ENCODE results near the gene SUDS3. TPM values are rescaled to one million over a fixed set of nuclear protein-coding genes. Genes with fewer than 3 reads are reported as not detected.
A peak's percentile ranks its signal among the peaks of the same experiment; 100 is the strongest.

The SUDS3 gene
- total RNA-seq, 1 experiment from 2014 or later, result 50.5 TPM

DNA sequence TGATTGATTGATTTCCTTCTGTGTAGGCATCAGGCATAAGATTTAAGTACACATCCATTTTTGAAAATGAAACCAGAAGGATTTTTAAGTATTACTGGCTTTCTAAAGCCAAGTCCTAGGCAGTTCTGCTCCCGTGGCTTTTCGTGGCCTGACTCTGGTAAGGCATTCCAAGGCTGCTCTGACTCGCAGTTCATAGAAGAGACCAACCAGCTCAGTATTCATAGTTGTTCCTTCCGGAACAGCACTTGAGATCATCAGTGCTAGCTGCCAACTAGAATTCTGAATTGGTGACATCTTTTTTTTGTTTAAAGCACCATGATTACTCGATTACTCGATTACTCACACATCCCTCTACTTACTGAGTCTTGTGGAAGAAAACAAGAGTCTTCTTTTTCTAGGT is 25.9 kb downstream of the SUDS3 start:
- H3K79me1 ChIP-seq (ENCODE audit: insufficient read depth, low read depth, low read length, poor library complexity, severe bottlenecking), result no peaks in the 10 kb centered on the region
- Mint-ChIP-seq H3K4me3 (no peak overlapping the region), H3K4me1 (no peaks in the 10 kb centered on the region), H3K9me3 (no peaks in the 10 kb centered on the region), H3K27ac (peak overlapping the region in 1 of 3 experiments; percentile 51; a peak in 1 of 7 replicates), H3K36me3 (ENCODE audit: insufficient read depth in 1 of 3, low read depth in 3 of 3) (peaks cover 34 to 84% (median 70%) of the 10 kb centered on the region in 3 experiments; a peak in 6 of 7 replicates), H3K27me3 (ENCODE audit: low read depth) (no peaks in the 10 kb centered on the region)
- no peak overlapping the region for H4K5ac ChIP-seq (ENCODE audit: insufficient read length, low read depth, low read length)
- no peaks in the 10 kb centered on the region for H3K23me2 ChIP-seq (ENCODE audit: insufficient read length, low read depth, low read length, poor library complexity, severe bottlenecking)
- no peak overlapping the region for H3K18ac ChIP-seq (ENCODE audit: insufficient read length, low read depth, low read length)
- H3K4me1 ChIP-seq (ENCODE audit: insufficient read depth, low read length), result no peaks in the 10 kb centered on the region
- no peak overlapping the region for H4K8ac ChIP-seq (replicated peaks; ENCODE audit: insufficient read length, low read depth, low read length)
- TF ChIP-seq, protein P1, sequence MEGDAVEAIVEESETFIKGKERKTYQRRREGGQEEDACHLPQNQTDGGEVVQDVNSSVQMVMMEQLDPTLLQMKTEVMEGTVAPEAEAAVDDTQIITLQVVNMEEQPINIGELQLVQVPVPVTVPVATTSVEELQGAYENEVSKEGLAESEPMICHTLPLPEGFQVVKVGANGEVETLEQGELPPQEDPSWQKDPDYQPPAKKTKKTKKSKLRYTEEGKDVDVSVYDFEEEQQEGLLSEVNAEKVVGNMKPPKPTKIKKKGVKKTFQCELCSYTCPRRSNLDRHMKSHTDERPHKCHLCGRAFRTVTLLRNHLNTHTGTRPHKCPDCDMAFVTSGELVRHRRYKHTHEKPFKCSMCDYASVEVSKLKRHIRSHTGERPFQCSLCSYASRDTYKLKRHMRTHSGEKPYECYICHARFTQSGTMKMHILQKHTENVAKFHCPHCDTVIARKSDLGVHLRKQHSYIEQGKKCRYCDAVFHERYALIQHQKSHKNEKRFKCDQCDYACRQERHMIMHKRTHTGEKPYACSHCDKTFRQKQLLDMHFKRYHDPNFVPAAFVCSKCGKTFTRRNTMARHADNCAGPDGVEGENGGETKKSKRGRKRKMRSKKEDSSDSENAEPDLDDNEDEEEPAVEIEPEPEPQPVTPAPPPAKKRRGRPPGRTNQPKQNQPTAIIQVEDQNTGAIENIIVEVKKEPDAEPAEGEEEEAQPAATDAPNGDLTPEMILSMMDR (conservative IDR thresholded peaks at IDR 0.05), result no peak
- no CpG with 5 or more reads among the region's 6 CpGs for WGBS (ENCODE audit: extremely low coverage, insufficient read length, low lambda C conversion rate)
- no peak overlapping the region for H3K4me2 ChIP-seq (ENCODE audit: insufficient read depth, insufficient read length, low read length)
- no peak overlapping the region for H3K9ac ChIP-seq (ENCODE audit: extremely low read depth, insufficient read length, low read length)
- no peaks in the 10 kb centered on the region for H3K9me3 ChIP-seq (ENCODE audit: control insufficient read depth, low read depth, low read length)
- no peak overlapping the region for H2BK20ac ChIP-seq (ENCODE audit: low read depth, low read length, poor library complexity, severe bottlenecking)
- H2BK5ac ChIP-seq (ENCODE audit: insufficient read length, low read length), result no peak overlapping the region
- no peak overlapping the region for H3K27ac ChIP-seq (ENCODE audit: insufficient read length, low read depth, low read length)
- no peak overlapping the region for H2BK15ac ChIP-seq (ENCODE audit: low read depth, low read length)
- H3K79me2 ChIP-seq (ENCODE audit: insufficient read depth, low read length), result no peaks in the 10 kb centered on the region
- DNase-seq, result no peak
- no peaks in the 10 kb centered on the region for H4K20me1 ChIP-seq (ENCODE audit: control insufficient read depth, insufficient read depth, insufficient read length)
- no peak overlapping the region for H2AK5ac ChIP-seq (ENCODE audit: insufficient read length, low read length)
- H3T11ph ChIP-seq (ENCODE audit: low read length), result no peak overlapping the region
- H3K14ac ChIP-seq (ENCODE audit: insufficient read depth, low read length), result no peak overlapping the region
- no peak overlapping the region for H4K91ac ChIP-seq (ENCODE audit: insufficient read length, low read depth, low read length)
- no peak overlapping the region for H2BK120ac ChIP-seq (ENCODE audit: low read depth, low read length, poor library complexity, severe bottlenecking)
- no peak overlapping the region for H3K4ac ChIP-seq (ENCODE audit: low read depth, low read length)
- H3K23ac ChIP-seq (ENCODE audit: insufficient read length, low read depth, low read length), result no peak overlapping the region
- H2AFZ ChIP-seq (ENCODE audit: low read length), result no peak overlapping the region
- no peak overlapping the region for H3K56ac ChIP-seq (ENCODE audit: insufficient read length, low read depth, low read length)
- H3K27me3 ChIP-seq (ENCODE audit: insufficient read depth, low read length), result no peaks in the 10 kb centered on the region
- no peak overlapping the region for H2BK12ac ChIP-seq (ENCODE audit: insufficient read length, low read depth, low read length)
